Amniotic epithelial cell (primary cell): ENCODE results near the gene OR1M1.

Experiments used
- DNase-seq: peaks from one replicate; pipeline ENCODE4 v3.0.0-alpha.2; 2010; ENCODE audit warnings: low read depth

Gene OR1M1

DNA sequence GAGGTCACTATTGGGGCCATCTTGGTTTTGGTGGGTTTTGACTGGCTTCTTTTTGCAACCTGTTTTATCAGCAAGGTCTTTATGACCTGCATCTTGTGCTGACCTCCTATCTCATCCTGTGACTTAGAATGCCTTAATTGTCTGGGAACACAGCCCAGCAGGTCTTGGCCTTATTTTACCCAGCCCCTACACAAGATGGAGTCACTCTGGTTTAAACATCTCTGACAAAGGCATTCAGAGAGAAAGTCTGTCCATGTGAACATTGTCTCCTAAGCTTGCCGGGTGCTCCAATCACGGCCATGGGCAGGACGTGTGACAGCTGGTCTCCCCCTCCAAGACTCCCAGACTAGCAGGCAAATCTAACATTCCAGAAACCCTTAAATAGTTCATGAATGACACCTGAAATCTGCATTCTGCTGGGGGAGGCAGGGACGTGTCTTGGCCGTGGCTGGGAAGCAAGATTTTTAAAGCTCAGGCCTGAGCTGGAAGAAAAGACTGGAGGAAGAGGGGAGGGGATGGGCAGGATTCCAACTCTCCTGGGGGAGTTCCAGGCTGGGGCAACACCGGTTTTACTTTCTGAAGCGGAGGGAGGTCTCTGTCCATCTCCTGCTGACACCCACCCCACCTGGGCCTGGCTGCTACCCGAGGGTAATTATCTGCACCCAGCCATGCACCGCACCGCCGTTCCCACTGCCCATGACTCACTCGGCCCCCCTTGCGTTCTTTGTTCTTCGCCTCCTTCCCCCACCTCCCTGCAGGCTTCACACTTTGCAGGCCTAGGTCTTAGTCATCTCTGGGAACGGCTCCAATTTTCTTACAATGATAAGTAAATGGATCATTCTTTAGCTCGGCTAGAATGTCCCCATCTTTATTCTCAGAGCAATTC, 11.6 kb upstream of the OR1M1 start:
- DNase-seq = peak; percentile 89

DNA sequence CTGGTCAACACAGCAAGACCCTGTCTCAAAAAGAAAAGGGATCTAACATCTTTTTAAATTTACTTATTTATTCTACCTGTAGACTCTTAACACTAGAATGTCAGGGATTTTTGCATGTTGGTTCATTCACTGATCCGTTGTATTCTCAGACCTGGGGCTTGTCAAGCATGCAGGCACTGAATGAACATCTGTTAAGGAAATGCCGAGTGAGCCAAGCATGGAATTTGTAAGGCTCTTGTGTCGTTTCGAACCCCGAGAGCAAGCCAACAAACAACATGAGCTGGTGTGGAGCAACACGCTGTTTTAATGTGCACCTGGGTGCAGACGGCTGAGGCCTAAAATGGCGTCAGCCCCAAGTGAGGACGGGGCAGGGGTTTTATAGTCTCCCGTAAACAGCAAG, 10.0 kb upstream of the OR1M1 start:
- DNase-seq = no peak

DNA sequence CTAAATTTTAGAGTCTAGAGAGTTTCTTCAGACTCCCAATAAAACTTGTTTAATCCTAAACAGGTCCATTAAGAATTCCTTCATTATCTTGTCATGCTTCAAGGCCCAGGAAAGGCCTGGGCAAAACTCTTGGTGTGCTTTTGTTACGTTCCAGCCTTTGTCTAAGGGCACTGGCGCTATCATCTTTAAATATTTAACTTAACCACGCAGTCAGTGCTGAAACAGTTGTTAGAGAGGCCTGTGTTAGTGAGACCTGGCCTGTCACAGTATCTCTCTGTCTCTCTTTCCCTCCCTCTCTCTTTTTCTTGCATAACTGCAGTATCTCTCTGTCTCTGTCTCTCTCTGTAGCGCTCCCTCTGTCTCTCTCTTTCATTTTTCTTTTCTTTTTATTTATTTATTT, 8.2 kb upstream of the OR1M1 start:
- DNase-seq = no peak

DNA sequence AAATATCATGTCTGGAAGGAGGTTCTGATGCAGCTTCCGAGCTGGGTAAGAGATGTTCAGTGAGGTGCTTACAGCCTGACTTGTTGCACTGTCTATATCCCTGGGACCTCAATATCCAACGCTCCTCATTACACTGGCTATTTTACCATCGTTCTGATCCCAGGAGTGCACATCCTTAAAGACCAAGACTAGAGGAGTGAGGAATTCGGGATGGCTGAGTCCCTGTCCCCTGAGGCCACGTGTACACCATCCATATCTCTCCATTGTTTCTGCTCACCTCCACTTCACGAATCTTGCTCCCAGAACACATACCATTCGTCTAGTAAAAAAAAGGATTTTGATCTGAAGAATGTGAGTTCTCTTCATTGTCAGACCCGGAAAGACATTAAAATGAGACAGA, 20.5 kb downstream of the OR1M1 start, which contains the start of gene OR7G2:
TSS of gene OR7G2 (minus strand) at position 101 of the 400 bp plus-strand sequence. CDS start 4,232 bp downstream, outside the sequence.
- no peak for DNase-seq

DNA sequence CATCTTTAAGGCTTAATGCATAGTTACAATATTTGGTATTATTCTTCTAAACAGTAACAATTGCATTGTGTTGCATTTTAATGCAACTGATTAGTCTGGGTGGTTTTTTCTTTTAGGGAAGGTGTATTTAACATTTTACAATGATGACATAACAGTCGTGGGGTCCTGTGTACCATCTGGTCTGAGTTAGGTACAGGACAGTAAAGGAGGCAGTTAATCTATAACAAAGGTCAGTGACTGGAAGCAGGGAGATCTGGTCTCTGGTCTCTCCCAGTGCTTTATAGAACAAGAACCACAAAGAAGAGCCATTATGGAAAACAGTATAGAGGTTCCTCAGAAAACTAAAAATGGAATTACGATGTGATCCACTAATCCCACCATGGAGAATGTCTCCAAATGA, 23.1 kb downstream of the OR1M1 start:
- DNase-seq = no peak

DNA sequence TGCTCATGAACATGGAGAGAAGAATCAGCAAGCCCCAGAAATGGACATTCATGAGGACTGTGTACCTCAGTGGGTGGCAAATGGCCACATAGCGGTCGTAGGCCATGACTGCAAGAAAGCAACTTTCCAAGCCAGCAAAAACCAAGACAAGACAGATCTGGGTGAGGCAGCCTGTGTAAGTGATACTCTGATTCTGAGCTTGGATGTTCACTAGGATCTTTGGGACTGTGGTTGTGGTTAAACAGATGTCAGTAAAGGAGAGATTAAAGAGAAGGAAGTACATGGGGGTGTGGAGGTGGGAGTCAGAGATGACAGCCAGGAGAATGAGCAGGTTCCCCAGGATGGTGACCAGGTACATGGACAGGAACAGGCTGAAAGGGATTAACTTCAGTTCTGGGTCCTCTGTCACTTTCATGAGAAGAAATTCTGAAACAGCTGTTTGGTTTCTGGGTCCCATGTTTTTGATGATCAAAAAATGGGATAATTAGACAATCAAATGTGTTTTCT, 28.5 kb downstream of the OR1M1 start, which contains the start of gene OR7G1:
TSS of gene OR7G1 (minus strand) at position 457 of the 507 bp plus-strand sequence. CDS start at position 457, 0 bp downstream.
- no peak for DNase-seq

DNA sequence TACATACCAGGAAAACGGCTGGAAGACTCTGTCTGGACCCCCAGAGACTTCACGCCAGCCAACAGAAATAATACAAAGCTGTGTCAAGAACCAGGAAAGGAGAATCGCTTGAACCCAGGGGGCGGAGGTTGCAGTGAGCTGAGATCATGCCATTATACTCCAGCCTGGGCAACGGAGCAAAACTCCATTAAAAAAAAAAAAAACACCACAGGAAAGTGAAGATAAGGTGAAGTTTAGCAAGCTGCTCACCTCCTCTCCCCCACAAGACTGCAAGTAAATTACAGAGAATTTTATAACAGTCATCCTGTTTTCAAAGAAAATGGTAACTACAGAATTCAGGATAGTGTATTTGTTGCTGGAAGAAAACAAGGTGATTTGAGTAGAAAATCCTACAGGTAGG, 29.7 kb downstream of the OR1M1 start:
- DNase-seq = no peak

DNA sequence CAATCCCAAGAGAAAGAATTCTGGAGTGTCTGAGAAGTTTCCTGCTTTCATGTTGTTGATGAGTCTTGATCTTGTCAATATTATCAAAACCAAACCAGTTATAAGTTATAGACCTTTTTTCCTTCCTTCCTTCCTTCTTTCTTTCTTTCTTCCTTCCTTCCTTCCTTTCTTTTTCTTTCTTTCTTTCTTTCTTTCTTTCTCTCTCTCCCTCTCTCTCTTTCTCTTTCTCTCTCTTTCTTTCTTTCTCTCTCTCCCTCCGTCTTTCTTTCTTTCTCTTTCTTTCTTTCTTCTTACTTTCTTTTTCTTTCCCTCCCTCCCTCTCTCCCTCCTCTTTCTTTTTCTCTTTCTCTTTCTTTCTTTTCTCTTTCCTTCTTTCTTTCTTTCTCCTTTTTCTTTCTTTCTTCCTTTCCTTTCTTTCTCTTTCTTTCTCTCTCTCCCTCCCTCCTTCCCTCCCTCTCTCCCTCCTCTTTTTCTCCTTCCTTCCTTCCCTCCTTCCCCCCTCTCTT, 40.1 kb downstream of the OR1M1 start, which contains the start of gene OR7G3:
TSS of gene OR7G3 (minus strand) at position 51 of the 506 bp plus-strand sequence. CDS start at position 51, 0 bp downstream.
- DNase-seq = no peak

DNA sequence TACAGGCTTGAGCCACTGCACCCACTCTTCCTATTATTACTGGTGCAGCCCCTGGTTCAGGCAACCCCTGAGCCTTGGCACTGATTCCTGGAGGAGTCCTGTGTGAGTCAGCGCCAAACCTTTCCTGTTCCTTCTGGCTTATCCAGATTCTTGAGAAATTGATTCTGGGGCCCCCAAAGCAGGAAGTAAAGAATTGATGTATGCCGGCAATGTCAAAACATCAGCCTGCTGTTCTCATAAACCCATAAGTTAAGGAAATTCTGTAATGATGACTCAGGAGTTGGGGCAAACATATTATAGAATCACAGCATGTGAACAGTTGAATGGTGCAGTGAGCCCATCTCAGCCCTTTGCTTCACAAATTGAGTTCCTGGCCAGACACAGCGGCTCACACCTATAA, 41.3 kb downstream of the OR1M1 start:
- DNase-seq = no peak

DNA sequence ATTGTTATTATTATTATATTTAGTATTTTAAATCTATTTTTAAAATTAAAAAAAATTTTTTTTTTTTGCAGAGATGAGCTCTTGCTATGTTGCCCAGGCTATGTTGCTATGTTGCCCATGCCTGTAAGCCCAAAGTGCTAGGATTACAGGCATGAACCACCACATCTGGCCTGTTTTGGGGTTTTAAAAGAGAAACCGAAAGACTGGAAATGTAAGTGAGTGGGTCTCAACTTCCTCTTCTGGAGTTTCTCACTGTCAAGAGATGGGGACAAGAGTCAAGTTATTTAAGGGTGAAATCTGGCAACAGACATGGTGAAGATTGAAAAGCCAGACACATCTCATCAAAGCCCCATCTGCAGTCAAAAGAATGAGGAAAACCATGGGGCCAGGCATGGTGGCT, 44.1 kb downstream of the OR1M1 start:
- DNase-seq = no peak

DNA sequence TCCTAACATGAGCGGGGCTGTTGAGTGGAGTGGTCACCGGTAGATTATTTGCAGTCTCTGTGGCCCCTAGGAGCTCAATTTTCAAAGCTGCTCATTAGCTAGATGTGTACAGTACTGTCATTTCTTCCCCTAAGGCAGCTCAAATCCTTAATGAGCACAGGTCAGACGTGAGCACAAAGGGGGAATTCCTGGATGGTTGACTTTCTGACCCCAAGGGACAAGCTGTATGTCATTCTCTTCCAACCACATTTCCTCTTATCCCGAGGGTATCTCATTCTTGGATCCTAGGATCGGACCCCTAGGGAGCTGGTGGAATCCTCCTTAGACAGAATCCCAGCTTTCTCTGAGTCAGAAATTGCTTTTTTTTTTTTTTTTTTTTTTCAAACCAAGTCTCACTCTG, 45.6 kb downstream of the OR1M1 start:
- no peak for DNase-seq

DNA sequence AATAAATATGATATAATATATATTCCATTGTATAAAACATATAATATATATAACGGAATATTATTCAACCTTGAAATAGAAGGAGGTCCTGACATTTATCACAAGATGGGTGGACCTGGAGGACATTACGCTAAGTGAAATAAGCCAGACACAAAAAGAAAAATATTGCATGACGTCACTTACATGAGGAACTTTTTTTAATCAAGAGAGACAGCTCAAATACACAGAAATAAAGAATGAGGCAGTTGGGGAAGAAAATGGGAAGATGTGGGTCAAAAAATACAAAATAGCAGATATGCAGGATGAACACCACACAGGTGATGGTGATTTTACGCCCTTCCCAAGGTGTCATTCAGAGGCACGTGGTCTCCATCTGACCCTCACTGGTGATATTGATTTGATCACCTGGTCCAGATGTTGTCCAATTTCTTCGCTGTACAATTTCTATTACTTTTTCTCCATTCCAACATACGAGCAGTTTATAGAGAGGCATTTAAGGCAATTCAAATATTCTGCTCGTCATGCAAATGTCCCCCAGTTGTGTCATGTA, 52.8 kb downstream of the OR1M1 start:
- DNase-seq = peak; percentile 9

DNA sequence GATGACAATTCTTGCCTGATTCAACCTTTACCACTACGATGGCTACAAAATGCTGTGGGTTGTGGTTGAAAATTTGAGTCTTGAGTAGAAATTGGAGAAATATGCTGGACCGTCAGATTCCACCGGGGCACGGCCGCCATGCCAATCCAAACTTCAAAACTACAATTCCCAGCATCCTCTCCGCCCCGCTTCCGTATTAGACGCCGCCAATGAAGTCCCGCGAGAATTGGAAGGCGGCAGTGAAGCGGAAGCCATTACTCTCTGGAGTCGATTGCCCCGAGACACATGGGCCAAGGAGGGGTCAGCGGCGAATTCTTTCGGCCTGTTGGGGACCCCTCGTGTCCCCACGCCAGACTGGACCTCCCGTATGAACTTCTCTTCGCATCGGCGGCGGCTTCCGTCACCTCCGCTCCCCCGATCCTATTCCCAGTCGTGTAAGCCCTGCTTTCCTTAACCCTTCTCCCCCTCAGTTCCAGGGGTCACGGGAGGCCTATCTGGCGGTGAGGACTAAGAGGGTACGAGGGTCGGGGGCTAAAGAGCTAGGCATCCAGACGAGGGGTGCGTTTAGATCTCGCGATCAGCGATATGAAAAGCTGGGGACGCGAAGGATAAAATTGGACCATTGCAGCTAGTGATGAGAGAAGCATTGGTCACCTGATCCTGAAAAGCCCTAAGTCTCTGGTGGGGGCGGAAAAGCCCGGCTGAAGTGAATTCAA, 53.5 kb downstream of the OR1M1 start, which contains the start of gene ZNF317:
TSS of gene ZNF317 (plus strand) at position 239 of the 716 bp plus-strand sequence. CDS start 15,620 bp downstream, outside the sequence.
- DNase-seq = peak; percentile 85

DNA sequence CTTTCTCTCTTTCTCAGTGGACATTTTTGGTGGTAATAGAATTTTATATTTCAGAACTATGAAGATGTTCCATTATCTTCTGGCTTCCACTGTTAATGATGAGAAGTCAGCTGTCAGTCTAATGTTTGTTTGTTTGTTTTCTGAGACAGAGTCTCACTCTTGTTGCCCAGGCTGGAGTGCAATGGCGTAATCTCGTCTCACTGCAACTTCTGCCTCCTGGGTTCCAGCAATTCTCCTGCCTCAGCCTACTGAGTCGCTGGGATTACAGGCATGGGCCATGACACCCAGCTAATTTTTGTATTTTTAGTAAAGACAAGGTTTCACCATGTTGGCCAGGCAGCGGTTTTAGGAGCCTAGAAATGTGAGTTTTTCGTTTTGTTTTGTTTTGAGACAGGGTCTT, 58.1 kb downstream of the OR1M1 start:
- DNase-seq = peak; percentile 23
